NCI-H1930 (cell line): ENCODE data around the gene CLCN3.
"Not testable (repeated sequence)": the region's sequence is repeated elsewhere in the genome, so short reads cannot be mapped to it uniquely, and the experiment has no call there.

ENCODE experiments used
- DNase-seq, 2 experiments: peaks; one replicate each; lab custom pipeline; 2025; lab: John Stamatoyannopoulos, UW

CLCN3 gene

DNA sequence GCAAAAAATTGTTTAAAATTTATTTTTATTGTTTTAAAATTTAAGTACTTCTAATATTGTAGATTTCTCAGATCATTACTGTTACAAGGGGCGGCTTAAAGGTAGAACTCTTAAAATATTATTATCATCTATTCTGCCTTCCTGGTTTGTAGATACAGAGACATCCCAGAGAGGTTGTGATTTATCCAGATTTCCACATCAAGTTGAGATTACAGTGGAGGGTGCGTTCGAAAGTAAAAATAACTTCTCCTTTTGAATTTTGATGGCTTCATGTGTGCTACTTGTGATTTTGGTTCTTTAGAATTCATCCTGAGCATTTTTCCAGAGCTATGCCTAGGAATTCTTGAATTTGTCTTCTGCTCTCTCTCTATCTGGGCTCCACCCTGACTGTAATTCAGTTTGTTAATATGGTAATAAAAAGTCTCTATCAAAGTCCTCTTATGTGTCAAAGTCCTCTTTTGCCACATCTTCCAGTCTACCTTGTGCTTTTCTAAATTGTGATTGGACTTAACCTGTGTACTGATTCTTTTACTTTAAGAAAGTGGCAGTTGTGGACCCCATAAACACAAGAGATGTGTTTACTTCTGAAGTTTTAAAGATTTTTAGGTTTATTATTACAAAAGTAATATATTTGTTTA is 37.2 kb downstream of the CLCN3 start:
- DNase-seq, result no peak

DNA sequence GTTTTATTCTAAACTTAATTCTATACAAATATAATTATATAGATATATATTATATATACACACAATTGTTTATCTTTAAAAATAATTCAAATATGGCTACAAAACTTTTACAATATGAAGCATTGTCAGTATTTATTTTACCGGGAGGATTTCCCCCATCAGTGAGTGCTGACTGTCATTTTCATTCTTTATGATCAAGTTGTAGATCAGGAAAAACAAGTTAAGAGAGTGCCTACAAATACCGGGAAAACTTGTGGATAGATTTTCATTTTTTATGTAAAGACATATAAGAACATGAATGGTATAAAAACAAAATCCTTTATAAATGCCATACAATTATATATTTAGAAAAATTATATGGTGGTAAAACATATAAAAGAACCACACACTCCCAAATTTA is 37.8 kb downstream of the CLCN3 start:
- DNase-seq, result no peak

GRCh38 chr4:169658975-169659715 is 38.8 kb downstream of the CLCN3 start:
- no peak for DNase-seq

GRCh38 chr4:169659716-169660670 is 39.6 kb downstream of the CLCN3 start:
- peak; percentile 84 to 85 for DNase-seq

- no peak for DNase-seq
These were observed 40.6 kb downstream of the CLCN3 start for GRCh38 chr4:169660929-169661328.

- DNase-seq, result no peak
These were observed 41.4 kb downstream of the CLCN3 start for GRCh38 chr4:169661761-169662160.

DNA sequence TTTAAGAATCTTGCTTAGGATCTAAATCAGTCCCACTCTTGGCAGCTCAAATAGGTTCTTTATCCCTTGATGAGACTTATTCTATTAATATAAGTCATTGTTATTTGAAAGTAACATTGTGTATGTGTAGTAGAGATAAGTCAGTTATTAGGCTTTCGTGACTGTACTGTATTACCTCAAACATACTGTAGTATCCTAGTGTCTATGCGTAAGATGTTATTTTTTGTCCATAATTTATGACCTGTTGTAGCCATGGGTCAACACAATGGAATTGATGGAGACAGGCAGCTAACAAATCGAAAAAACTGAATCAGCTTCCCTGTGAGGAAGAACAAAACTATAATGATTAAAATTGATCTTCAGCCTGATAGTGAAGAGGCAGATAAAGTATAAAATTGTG is 41.8 kb downstream of the CLCN3 start:
- peak; percentile 5 to 37 for DNase-seq

- no peak for DNase-seq
These were observed 43.0 kb downstream of the CLCN3 start for GRCh38 chr4:169663402-169663801.

GRCh38 chr4:169663831-169664230 is 43.5 kb downstream of the CLCN3 start:
- no peak for DNase-seq

- DNase-seq, result no peak
These were observed 44.2 kb downstream of the CLCN3 start for GRCh38 chr4:169664615-169665014.

DNA sequence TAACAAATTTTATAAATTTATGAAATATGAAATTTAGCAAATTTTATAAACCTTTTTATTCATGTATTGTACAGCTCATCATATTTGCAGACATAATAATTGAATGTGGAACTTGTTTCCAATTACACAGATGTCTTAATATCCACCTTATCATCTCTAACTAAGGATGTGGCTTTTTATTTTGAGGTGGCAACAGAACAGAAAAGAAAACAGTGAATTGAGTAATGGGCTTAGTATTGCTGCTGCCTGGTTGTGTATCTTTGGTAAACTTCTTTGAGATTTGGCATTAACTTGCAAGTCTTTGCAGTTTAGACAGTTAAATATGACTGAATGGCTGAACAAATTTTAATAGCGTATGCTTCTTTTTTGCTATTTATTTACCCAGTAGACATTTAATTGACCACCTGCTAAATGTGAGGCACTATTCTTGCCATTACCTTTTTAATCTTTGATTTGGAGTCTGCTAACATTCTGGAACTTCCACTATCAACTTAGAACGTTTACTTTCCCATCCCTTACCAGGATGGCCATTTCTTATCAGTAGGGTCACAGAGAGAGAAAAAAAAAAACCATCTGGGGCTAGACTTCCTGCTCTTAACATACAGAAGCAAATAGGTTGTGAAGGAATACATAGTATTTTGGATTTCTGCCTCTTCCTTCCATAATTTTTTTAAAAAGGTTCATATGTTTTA is 44.8 kb downstream of the CLCN3 start:
- DNase-seq, result no peak

- no peak for DNase-seq
These were observed 47.8 kb downstream of the CLCN3 start for GRCh38 chr4:169668069-169668721.

GRCh38 chr4:169675825-169676224 is 55.4 kb downstream of the CLCN3 start:
- DNase-seq, result no peak

GRCh38 chr4:169677150-169677748 is 56.9 kb downstream of the CLCN3 start:
- DNase-seq, result no peak

DNA sequence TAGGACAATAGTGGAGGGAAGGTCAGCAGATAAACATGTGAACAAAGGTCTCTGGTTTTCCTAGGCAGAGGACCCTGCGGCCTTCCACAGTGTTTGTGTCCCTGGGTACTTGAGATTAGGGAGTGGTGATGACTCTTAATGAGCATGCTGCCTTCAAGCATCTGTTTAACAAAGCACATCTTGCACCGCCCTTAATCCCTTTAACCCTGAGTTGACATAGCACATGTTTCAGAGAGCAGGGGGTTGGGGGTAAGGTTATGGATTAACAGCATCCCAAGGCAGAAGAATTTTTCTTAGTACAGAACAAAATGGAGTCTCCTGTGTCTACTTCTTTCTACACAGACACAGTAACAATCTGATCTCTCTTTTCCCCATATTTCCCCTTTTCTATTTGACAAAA is 58.1 kb downstream of the CLCN3 start:
- DNase-seq, result not testable (repeated sequence)

GRCh38 chr4:169678951-169679591 is 58.7 kb downstream of the CLCN3 start:
- DNase-seq, result not testable (repeated sequence)

DNA sequence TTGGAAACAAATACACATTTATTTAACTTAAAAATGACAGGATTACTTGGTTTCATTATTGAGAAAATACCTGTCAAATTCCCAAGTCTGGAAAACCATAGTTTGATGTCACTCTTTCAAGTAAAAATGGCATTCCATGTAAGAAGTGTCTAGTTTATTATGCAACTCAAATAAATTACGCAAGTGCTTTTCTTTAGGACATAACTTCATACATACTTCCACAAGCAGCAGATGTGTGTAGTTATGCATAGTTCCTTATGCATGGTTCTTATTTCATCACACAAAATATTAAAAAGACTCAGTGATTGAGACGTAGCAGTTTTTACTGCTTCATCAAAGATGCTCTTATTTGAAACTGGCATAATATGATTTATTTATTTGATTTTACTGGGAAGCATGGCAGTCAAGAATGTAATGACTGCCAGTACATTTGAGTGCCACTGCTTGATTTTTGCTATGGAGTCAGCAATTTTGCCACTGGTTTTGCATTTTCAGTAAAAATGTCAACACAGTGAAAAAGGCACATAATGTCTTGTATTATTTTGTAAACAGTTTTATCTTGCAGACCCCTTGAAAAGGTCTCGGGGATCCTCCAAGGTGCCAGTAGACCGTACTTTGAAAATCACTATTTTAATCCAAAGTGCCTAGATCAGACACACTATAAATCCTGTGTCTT is 62.1 kb downstream of the CLCN3 start:
- no peak for DNase-seq

DNA sequence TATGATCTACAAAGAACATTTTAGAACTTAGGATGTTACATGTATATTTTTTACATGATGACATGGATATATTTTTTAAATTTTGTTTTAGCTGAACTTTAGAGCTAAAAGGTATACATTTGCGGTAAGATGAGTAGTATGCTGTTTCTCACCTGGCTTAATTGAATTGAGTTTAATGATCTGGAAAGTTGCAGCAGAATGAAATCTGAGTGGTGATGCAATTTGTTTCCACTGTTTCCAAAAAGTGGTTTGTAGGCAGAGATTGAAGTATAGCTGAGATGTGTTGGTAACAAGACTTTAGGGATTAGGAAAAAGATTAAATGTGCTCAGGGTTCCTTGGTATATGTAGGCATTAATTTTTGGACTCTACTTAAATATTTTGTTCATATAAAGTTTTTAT is 69.3 kb downstream of the CLCN3 start:
- DNase-seq, result no peak

- DNase-seq, result no peak
These were observed 70.4 kb downstream of the CLCN3 start for GRCh38 chr4:169690787-169691186.

DNA sequence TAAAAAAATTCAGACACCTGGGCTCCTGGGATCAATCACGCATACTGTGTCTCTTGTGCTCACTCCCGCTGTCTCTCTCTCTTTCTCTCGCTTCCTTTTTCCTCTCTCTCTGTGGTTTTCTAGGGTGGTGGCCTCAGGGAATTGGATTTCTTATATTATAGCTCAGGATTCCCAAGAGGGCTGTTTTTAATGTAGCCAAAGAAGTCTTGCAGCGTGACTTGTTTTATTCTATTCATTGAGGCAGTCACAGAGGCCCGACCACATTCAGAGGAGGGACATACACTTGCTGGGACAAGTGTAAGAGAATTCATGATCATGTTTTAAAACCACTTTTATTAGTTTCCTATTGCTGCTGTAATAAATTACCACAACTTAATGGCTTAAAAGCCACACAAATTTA is 78.0 kb downstream of the CLCN3 start:
- no peak for DNase-seq
